Ovary (tissue), 3 donors: ENCODE results near the gene FPR1.

Experiments
- EP300 ChIP-seq: sonication (generic); formaldehyde crosslinking; IDR thresholded peaks from one replicate; pipeline ENCODE4 v1.6.1; 2017; ENCODE audit warnings: antibody characterized with exemption
- POLR2A ChIP-seq: fragments of 450-650 bp; IDR thresholded peaks from one replicate; pipeline ENCODE4 v1.6.1; 2017; ENCODE audit warnings: antibody characterized with exemption, mild to moderate bottlenecking, moderate library complexity
- TF ChIP-seq, protein P1 (sequence below), 3 donors: fragments of 450-650 bp in 2 of 3; fragments of 200-600 bp in 1 of 3; IDR thresholded peaks; one replicate each; pipeline versions ENCODE4 v1.5.1 to v1.8.0; 2016 to 2022; ENCODE audit warnings: antibody characterized with exemption in 3 of 3, mild to moderate bottlenecking in 1 of 3
- donor health status: DM: no; HTN: no; CAD: no.

DNA sequence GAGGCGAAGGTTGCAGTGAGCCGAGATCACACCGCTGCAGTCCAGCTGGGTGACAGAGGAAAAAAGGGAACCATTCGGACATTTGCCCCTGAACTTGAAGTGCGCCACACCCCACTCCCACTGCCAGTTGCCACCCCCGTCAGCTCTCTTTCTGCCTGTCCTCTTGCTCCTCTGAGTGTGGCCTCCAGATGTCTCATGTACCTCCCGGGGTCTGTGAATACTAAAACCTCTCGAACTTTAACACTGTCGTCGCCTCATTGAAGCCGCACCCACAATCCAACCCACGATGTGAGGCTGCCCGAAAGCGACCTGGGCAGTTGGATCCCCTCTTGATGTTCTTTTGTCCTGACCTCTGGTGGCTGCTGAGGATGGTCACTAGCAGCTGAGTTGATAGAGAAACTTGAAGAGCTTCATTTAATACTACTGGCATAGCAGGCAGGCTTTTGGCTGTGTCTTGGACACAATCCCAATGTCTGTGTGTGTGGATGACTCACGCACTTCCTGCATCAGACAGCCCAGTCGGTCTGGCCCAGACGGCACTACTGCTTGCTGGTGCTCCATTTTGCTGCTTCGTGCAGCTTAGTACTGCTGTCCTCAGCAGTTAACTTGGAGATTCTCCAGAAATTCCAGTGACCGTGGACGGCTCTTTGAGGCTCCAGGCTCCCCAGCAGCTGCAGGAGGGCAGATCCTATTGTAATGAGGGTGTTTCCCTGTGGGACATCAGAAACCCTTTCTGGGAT lies 47.5 kb upstream of the FPR1 start:
- TF ChIP-seq, protein P1, sequence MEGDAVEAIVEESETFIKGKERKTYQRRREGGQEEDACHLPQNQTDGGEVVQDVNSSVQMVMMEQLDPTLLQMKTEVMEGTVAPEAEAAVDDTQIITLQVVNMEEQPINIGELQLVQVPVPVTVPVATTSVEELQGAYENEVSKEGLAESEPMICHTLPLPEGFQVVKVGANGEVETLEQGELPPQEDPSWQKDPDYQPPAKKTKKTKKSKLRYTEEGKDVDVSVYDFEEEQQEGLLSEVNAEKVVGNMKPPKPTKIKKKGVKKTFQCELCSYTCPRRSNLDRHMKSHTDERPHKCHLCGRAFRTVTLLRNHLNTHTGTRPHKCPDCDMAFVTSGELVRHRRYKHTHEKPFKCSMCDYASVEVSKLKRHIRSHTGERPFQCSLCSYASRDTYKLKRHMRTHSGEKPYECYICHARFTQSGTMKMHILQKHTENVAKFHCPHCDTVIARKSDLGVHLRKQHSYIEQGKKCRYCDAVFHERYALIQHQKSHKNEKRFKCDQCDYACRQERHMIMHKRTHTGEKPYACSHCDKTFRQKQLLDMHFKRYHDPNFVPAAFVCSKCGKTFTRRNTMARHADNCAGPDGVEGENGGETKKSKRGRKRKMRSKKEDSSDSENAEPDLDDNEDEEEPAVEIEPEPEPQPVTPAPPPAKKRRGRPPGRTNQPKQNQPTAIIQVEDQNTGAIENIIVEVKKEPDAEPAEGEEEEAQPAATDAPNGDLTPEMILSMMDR (IDR thresholded peaks at IDR 0.05), result no peak
- no peak for TF ChIP-seq EP300
- no peak for TF ChIP-seq POLR2A
